C4-2B (cell line): ENCODE measurements around the gene ZYG11A.
"Not testable (repeated sequence)": the region's sequence is repeated elsewhere in the genome, so short reads cannot be mapped to it uniquely, and the experiment has no call there.

ENCODE experiments used
- ZFX ChIP-seq: fragments of 450-650 bp; IDR thresholded peaks from 2 replicates; pipeline ENCODE4 v1.6.1; 2017
- TF ChIP-seq, protein P1 (sequence below): fragments of 450-650 bp; conservative IDR thresholded peaks from 2 replicates; pipeline ENCODE4 v1.5.1; 2017; ENCODE audit warnings: mild to moderate bottlenecking

DNA sequence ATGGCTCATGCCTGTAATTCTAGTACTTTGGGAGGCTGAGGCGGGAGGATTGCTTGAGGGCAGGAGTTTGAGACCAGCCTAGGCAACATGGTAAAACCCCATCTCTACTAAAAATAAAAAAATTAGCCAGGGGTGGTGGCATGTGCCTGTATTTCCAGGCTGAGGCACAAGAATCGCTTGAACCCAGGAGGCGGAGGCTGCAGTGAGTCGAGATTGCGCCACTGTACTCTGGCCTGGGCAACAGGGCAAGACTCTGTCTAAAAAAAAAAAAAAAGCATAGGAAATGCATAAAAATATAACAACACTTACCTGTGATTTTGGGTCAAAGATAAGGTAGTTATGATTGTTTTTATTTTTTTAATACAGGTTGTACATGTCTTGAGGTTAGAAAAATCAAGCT lies 21.7 kb upstream of the ZYG11A start:
- TF ChIP-seq, protein P1, sequence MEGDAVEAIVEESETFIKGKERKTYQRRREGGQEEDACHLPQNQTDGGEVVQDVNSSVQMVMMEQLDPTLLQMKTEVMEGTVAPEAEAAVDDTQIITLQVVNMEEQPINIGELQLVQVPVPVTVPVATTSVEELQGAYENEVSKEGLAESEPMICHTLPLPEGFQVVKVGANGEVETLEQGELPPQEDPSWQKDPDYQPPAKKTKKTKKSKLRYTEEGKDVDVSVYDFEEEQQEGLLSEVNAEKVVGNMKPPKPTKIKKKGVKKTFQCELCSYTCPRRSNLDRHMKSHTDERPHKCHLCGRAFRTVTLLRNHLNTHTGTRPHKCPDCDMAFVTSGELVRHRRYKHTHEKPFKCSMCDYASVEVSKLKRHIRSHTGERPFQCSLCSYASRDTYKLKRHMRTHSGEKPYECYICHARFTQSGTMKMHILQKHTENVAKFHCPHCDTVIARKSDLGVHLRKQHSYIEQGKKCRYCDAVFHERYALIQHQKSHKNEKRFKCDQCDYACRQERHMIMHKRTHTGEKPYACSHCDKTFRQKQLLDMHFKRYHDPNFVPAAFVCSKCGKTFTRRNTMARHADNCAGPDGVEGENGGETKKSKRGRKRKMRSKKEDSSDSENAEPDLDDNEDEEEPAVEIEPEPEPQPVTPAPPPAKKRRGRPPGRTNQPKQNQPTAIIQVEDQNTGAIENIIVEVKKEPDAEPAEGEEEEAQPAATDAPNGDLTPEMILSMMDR: not testable (repeated sequence)
- not testable (repeated sequence) for TF ChIP-seq ZFX
